ENCODE data around the gene MGST2.

DNA sequence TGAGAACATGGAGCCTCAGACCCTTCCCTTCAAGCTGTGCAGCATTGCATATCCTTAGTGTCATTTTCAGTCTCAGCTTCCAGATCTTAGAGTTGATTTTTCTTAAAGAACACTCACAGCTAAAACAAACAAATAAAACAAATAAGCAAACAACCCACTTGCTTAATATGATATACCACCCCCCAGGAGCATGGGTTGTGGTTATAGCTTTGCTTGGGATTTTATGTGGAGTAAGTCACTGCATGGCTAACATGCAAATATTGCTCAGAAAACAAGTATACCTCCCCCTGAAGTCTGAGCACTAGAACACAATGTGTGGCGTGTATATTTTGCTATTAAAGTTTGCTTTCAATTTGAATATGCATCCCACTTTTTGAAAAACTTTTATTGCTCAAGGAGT lies 78.6 kb downstream of the MGST2 start:
- TF ChIP-seq, protein P1, sequence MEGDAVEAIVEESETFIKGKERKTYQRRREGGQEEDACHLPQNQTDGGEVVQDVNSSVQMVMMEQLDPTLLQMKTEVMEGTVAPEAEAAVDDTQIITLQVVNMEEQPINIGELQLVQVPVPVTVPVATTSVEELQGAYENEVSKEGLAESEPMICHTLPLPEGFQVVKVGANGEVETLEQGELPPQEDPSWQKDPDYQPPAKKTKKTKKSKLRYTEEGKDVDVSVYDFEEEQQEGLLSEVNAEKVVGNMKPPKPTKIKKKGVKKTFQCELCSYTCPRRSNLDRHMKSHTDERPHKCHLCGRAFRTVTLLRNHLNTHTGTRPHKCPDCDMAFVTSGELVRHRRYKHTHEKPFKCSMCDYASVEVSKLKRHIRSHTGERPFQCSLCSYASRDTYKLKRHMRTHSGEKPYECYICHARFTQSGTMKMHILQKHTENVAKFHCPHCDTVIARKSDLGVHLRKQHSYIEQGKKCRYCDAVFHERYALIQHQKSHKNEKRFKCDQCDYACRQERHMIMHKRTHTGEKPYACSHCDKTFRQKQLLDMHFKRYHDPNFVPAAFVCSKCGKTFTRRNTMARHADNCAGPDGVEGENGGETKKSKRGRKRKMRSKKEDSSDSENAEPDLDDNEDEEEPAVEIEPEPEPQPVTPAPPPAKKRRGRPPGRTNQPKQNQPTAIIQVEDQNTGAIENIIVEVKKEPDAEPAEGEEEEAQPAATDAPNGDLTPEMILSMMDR (IDR thresholded peaks at IDR 0.05; ENCODE audit: low read depth, low read length, poor library complexity, severe bottlenecking) = no peak
- TF ChIP-seq EZH2phosphoT487 (IDR thresholded peaks at IDR 0.05; ENCODE audit: borderline replicate concordance, low read length) = no peak

Measured in DOHH2 (cell line).